HG03039 (cell line): ENCODE data around the gene ENKD1.
A peak's percentile ranks its signal among the peaks of the same experiment; 100 is the strongest.

Experiments
- ATAC-seq: cut with Tn5 transposase; IDR thresholded peaks from one replicate; pipeline ENCODE4 v1.9.1; 2021; ENCODE audit warnings: mild to moderate bottlenecking, moderate library complexity; ENCODE audit not compliant: unreplicated experiment

Gene ENKD1

GRCh38 chr16:67679935-67680897 is 13.7 kb upstream of the ENKD1 start:
- ATAC-seq: no peak

- no peak for ATAC-seq
Observed at GRCh38 chr16:67678354-67679023, 11.9 kb upstream of the ENKD1 start.

- ATAC-seq: no peak
Observed at GRCh38 chr16:67677712-67678111, 11.2 kb upstream of the ENKD1 start.

- ATAC-seq: no peak
Observed at GRCh38 chr16:67676939-67677338, 10.4 kb upstream of the ENKD1 start.

GRCh38 chr16:67676516-67676915 is 10.0 kb upstream of the ENKD1 start:
- ATAC-seq: no peak

- ATAC-seq: no peak
Observed at GRCh38 chr16:67675999-67676398, 9.4 kb upstream of the ENKD1 start.

- no peak for ATAC-seq
Observed at GRCh38 chr16:67675579-67675935, 9.0 kb upstream of the ENKD1 start.

GRCh38 chr16:67674851-67675578 is 8.5 kb upstream of the ENKD1 start:
- no peak for ATAC-seq

GRCh38 chr16:67673712-67674580 is 7.4 kb upstream of the ENKD1 start:
- ATAC-seq: no peak

- no peak for ATAC-seq
Observed at GRCh38 chr16:67672739-67673662, 6.5 kb upstream of the ENKD1 start.

GRCh38 chr16:67672306-67672705 is 5.8 kb upstream of the ENKD1 start:
- no peak for ATAC-seq

GRCh38 chr16:67669499-67670101 is 3.0 kb upstream of the ENKD1 start:
- ATAC-seq: no peak

GRCh38 chr16:67668495-67669157 is 2.1 kb upstream of the ENKD1 start:
- ATAC-seq: no peak

- ATAC-seq: peak; percentile 43
Observed at GRCh38 chr16:67667817-67668494, 1.4 kb upstream of the ENKD1 start.

- no peak for ATAC-seq
Observed at GRCh38 chr16:67667453-67667816, 885 bp upstream of the ENKD1 start.

GRCh38 chr16:67666032-67666551 is 458 bp downstream of the ENKD1 start:
- ATAC-seq: no peak

- no peak for ATAC-seq
Observed at GRCh38 chr16:67665598-67665997, 952 bp downstream of the ENKD1 start.

GRCh38 chr16:67664871-67665270 is 1.7 kb downstream of the ENKD1 start:
- no peak for ATAC-seq
